RWPE1 (cell line): ENCODE results near the gene STOM.
A peak's percentile ranks its signal among the peaks of the same experiment; 100 is the strongest.

Experiments
- CTCF ChIA-PET: fragments of 350-600 bp; sonication (Branson Sonifier 250); formaldehyde crosslinking; extraction: SDS; loops from one replicate; lab custom pipeline; 2021; lab: Yijun Ruan, JAX
- POLR2A ChIA-PET: fragments of 400-600 bp; formaldehyde crosslinking; extraction: SDS; loops from one replicate; lab custom pipeline; 2020; ENCODE audit warnings: antibody characterized with exemption; ENCODE audit not compliant: low non-redundant PET; lab: Yijun Ruan, JAX
- DNase-seq: peaks from one replicate; pipeline ENCODE4 v3.0.0; 2012; ENCODE audit warnings: low spot score
- H3K27ac ChIP-seq: fragments of 450-650 bp; 2 replicates; pipeline ENCODE4 v1.5.1; 2017
- CTCF ChIP-seq: fragments of 450-650 bp; conservative IDR thresholded peaks from 2 replicates; pipeline ENCODE4 v1.5.1; 2017; ENCODE audit warnings: low read depth, mild to moderate bottlenecking

Gene STOM

GRCh38 chr9:121372239-121373010 lies 2.4 kb upstream of the STOM start:
- CTCF ChIA-PET: interaction anchor here (0.6 to 1.3 kb wide), 3 partner anchors 15 to 103 kb away, joined by 3 to 6 read pairs (median 4); no protein-coding TSS in a partner anchor
- POLR2A ChIA-PET: no interaction called here
- peak; percentile 70 for DNase-seq

GRCh38 chr9:121371495-121372061 lies 1.5 kb upstream of the STOM start:
- CTCF ChIA-PET: interaction anchor here (0.6 to 1.3 kb wide), 2 partner anchors 52 to 103 kb away, joined by 4 to 6 read pairs; no protein-coding TSS in a partner anchor
- no peak for TF ChIP-seq CTCF
- POLR2A ChIA-PET: no interaction called here
- peak overlapping the region; percentile 99 for H3K27ac ChIP-seq
- no peak for DNase-seq

More at GRCh38 chr9:121372239-121373010, 2.4 kb upstream of the STOM start:
- no peak for TF ChIP-seq CTCF
- H3K27ac ChIP-seq: peak overlapping the region; percentile 99

- DNase-seq: no peak
- no peak for TF ChIP-seq CTCF
- ChIA-PET CTCF (interaction anchor here (0.7 to 1.3 kb wide), 4 partner anchors 49 to 1529 kb away, joined by 3 to 5 read pairs (median 4); no protein-coding TSS in a partner anchor), POLR2A (interaction anchor here (0.7 kb wide), 1 partner anchor 24 kb away, joined by 5 read pairs; no protein-coding TSS in a partner anchor)
- peak overlapping the region; percentile 99 for H3K27ac ChIP-seq
Measured at GRCh38 chr9:121368745-121369144, 1.3 kb downstream of the STOM start.

GRCh38 chr9:121368138-121368522 lies 1.9 kb downstream of the STOM start:
- POLR2A ChIA-PET: no interaction called here
- TF ChIP-seq CTCF: no peak
- DNase-seq: no peak
- CTCF ChIA-PET: interaction anchor here (0.7 kb wide), 1 partner anchor 8 kb away, joined by 4 read pairs; no protein-coding TSS in a partner anchor
- peak overlapping the region; percentile 99 for H3K27ac ChIP-seq

- CTCF ChIA-PET: interaction anchor here (0.6 to 0.7 kb wide), 2 partner anchors 8 to 751 kb away, joined by 3 to 4 read pairs; no protein-coding TSS in a partner anchor
Measured at GRCh38 chr9:121367306-121368137, 2.5 kb downstream of the STOM start.

More at GRCh38 chr9:121367306-121368137, 2.5 kb downstream of the STOM start:
- POLR2A ChIA-PET: no interaction called here
- DNase-seq: no peak
- no peak for TF ChIP-seq CTCF
- H3K27ac ChIP-seq: no peak overlapping the region
